Measurements from ENCODE around the gene SEMA4A.
A peak's percentile ranks its signal among the peaks of the same experiment; 100 is the strongest.

The SEMA4A gene

DNA sequence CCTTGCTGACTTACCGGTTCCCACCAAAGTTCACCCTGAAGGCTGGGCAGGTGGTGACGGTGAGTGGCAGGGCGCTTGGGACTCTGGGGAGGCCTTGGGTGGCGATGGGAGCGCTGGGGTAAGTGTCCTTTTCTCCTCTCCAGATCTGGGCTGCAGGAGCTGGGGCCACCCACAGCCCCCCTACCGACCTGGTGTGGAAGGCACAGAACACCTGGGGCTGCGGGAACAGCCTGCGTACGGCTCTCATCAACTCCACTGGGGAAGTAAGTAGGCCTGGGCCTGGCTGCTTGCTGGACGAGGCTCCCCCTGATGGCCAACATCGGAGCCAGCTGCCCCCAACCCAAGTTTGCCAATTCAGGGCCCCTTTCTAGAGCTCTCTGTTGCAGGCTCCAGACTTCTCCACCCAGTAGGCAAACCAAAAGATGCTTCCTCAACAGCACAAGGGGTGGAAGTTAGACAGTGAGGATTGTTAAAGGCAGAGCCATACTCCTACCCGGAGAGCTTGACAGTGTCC lies 16.4 kb upstream of the SEMA4A start:
- DNase-seq, result no peak

DNA sequence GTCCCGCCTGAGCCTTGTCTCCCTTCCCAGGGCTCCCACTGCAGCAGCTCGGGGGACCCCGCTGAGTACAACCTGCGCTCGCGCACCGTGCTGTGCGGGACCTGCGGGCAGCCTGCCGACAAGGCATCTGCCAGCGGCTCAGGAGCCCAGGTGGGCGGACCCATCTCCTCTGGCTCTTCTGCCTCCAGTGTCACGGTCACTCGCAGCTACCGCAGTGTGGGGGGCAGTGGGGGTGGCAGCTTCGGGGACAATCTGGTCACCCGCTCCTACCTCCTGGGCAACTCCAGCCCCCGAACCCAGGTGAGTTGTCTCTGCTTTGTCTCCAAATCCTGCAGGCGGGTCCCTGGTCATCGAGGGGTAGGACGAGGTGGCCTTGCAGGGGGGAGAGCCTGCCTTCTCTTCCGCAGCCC lies 14.9 kb upstream of the SEMA4A start:
- DNase-seq, result no peak

DNA sequence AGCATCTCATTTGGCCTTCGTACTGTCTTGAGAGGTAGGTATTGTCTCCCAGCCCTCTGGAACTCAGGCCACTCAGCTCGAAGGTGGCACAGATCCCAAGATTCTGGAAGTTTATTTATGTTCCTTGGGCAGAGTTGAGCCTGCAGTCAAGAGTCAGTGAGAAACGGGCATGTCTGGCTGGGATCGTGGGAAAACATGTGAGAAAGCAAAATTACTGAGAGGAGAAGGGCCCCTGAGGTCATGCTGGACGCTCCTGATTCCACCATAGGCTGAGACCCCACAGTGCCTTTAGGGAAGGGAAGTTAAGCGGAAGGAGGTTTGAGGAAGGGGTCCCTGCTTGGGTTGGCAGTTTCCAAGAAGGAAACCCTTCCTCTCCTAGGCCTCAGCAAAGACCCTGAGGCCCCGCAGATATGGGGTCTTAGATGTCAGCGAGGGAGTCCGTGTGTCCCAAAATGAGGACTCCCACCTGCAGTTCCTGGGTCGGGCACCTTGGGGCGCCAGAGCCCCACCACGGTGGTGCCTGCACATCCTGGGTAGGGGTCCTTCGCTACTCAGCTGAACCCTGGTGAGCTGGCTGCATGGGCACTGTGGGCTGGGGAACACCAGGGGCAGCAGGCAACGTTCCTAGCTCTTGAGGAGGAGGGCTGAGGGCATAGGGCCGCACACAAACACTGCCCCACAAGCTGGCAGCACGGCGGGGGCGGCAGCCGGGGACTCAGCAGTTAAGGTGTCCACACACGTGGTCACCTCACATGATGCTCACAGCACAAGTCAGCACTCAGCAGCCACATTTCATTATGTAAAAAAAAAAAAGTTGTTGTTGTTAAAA lies 12.3 kb upstream of the SEMA4A start:
- peak; percentile 42 for DNase-seq

DNA sequence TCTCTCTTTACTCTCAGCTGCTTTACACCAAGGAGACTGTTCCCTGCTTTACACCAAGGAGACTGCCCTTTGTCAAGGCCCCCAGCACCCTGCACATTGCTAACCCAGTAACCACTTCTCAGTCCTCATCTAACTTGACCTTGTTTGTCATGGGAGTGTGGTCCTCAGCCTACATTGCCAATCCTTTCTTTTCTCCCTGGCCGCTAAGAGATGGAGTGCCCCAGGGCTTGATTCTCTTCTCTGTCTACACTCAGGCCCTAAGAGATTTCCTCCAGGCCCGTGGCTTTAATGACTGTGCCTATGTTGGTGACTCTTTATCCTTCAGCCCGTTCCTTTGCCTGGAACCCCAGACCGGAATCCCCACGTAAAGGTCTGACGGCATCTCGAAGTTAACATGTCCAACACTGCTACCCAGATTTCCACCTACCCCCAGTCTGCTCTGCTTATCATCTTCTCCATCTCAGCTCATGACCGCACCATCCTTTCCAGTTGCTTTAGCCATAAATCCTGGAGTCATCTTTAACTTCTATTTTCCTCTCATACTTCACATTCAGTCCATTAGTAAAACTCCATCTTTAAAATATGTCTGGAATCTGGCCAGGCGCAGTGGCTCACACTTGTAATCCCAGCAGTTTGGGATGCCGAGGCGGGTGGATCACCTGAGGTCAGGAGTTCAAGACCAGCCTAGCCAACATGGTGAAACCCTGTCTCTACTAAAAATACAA lies 9.5 kb upstream of the SEMA4A start:
- no peak for DNase-seq

DNA sequence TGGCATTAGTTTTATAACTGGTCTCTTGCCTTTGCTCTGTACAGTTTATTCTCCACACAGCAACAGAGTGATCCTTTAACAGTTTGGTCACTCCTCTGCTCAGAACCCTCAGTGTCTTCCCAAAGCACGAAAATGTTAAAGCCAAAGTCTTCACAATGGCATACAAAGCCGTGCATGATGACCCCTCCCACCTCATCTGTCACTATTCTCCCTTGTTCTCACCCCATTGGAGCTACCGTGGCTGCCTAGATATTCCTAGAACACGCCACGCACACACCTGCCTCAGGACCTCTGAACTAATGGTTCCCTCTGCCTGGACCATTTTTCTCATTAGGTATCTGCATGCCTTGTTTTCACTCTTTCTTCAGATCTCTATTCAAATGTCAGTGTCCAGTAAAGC lies 8.6 kb upstream of the SEMA4A start:
- DNase-seq, result no peak

DNA sequence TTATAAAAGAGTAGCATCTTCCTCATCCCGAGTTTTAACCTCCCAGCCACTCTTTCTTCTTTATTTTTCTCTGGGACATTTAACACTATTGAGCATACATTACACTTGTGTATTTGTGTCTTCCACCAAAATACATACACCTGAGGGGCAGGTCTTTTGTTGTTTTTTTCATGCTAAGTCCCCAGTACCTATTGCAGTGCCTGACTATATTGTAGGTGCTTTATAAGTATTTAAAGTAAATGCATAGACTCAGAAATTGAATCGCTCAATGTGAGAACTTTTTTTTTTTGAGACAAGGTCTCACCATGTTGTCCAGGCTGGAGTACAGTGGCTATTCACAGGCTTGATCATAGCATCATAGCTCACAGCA lies 7.8 kb upstream of the SEMA4A start:
- no peak for DNase-seq

DNA sequence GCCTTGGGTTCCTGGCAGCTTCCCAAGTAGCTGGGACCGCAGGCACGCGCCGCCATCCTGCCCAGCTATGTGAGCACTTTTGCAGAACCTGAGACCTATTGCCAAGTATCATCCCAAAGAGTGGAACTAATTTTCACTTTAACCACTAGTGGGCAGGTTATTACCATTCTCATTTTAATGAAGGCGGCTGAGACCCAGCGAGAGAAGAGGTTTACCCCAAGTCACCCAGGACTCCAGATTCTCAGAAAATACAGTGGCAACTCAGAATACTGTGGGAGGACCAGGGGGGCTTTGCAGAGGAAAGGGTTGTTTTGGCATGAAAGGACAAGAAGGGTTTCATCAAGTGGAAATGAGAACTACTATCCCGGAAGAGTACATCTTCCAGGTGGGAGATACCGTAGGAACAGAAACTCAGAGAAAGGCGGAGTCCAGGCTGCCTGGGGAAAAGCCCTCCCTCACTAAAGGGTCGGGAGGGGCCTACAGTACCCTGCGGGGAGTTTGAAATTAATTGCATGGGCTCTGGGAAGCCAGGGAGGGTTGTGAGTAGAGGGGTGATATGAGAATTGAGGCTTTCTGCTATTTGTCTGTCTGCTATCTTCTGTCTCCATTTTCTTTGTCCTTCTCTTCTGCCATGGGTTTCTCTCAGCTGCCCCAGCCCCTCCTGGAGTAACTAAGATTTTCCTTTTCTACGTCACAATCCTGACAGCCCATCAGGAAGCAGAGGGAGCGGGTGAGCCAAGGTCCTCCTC lies 7.2 kb upstream of the SEMA4A start:
- DNase-seq, result peak; percentile 89

DNA sequence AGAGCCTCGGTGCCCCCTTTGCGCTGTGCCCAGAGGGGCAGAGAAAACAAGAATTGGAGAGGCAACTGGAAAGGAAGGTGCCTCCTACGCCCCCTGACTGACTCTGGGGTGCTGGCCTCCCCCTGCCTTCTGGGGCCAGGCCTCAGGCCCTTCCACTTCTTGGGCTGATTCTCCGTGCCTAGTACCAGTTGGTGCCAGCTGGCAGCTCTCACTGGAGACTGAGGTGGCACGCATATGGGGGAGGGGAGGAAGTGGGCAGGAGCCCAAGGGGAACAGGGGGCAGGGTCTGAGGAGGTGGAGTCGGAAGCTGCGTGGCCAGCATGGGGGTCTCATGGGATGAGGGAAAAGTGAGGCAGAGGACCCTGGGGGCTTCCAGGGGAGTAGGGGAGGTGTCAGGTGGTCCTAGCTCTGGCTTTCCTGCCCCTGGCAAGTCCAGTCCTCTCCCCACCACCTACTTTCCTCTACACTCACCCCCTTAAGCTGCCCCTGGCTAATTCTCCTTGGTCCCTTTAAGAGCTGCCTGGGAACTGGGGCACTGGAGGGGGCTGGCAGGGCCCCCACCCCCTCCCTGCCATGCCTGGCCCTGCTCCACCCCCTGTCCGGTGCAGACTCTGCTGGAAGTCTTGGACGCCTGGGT lies 6.5 kb upstream of the SEMA4A start:
- peak; percentile 58 for DNase-seq

DNA sequence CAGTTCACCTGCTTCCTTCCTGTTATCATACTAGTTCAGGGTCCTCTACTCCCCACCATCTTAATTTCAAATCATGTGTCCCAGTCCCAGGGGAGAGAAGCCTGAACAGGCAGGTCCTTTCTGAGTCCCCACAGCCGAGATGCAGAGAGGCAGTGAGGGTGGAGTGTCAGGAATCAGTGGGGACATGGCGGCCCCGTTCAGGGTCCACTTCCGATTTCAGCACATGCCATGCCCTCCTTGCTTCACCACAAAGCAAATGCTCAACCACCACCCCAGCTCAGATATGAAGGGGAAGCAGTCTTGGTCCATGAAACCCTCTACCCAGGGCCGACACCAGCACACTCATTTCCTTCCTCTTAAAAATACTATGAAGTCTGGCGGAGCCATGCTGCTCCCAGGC lies 5.2 kb upstream of the SEMA4A start:
- DNase-seq, result no peak

DNA sequence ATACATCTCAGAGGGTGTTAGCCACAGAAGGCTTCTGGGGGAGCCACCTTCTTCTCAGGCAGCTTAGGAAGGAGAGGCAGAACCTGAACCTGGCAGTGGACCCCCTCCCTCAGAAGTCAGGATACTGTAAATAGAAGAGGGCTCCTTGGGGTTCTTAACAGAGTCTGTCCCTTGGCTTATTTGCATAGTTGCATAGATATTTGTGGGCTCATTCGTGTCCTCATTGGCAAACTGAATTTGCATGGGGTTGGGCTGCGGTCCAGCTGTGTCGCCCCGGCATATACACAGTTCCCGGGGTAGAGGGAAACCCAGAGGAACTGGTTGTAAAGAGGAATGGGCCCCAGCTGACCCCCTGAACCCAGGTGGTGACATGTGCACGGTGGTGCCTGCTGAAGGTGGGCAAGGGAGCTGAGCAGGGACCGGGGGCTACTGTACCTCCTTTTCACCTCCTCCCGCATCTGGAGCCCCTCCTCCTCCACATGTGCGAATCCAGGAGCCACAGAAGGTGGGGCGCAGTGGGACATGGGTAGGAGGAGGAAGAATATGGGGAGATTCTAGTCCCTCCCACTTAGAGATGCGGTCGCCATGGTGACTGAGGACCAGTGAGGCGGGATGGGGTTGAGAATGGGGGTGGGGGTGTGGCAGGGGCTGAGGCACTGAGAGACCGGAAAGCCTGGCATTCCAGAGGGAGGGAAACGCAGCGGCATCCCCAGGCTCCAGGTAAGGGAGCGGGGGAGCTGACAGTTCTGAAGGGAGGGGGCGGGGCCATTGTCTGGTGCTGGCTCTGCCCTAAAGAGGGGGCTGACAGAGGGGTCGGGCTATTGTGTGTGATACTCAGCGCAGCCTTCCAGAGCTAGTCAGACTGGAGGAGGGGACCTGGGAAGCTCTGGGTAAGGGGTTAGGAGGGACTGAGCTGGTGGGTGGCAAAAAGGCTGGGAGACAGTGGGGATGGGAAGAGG lies 3.7 kb upstream of the SEMA4A start:
- DNase-seq, result peak; percentile 46

DNA sequence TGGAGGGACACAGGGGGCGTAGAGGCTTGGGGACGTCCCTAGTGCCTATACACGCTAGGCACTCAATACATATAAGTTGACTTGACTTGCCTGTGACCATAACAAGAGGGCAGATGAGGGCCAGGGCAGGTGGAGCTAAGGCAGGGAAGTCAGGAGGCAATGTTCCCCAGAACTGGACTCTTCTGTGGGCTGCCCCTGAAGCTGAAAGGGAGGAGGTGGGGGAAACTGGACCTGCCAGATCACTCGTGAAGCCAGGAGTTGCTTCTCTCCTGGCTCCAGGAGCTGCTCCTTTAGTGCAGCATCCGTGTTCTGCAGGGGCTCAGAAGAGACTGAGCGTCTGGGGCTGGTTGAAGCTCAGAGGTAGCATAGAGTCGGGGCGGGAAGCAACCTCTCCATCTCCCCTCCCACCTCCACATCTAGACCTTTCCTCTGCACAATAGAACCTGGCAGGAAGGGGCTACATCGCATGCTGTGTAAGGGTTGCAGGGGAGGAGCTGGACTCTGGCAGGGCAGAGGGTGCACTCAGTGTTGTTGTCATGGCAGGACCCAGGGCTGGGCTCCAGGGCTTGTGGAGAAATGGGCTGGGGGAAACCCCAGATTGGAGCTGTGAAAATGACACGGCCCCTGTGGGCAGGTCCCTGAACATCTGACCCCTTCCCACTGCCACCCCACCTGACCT lies 2.9 kb upstream of the SEMA4A start:
- DNase-seq, result no peak

DNA sequence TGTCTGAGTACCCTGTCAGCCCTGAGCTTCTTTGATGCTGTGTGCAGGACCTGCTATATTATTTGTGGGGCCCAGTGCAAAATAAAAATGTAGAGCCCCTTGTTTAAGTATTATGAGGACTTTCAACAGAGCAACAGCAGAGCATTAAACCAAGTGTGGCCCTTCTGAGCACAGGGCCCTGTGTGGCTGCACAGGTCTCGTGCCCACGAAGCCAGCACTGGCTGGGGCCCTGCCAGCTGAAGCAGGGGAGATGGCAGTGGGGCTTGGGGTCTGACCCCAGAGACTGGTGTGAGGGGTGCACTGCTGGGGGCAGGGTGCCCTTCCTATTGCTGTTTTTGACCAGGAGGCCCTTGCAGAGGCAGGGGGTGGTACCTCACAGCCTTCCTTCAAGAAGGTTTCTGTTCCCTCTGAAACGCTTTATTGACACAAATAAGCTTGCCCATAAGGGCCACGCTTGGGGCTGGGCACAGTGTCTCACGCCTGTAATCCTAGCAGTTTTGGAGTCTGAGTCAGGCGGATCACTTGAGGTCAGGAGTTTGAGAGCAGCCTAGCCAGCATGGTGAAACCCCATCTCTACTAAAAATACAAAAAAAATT lies 2.2 kb upstream of the SEMA4A start:
- DNase-seq, result no peak

DNA sequence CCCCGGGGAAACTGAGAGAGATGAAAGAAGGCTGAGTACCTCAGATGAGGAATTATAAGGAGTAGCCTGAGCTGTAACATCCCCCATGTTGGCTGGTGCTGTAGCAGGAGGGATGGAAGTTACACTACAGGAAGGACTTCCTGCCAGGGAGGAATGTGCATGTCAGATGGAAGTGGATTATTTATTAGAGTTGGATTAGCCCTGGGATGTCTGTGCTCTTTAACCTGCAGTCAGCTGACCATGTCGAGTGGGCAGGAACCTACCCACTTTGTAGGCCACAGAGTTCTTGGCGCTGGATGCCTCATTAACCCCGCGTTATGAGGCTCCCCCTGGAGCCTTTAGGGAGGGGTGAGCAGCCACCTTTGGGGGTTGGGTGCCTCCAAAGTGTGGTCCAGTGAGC lies 757 bp upstream of the SEMA4A start:
- no peak for DNase-seq

DNA sequence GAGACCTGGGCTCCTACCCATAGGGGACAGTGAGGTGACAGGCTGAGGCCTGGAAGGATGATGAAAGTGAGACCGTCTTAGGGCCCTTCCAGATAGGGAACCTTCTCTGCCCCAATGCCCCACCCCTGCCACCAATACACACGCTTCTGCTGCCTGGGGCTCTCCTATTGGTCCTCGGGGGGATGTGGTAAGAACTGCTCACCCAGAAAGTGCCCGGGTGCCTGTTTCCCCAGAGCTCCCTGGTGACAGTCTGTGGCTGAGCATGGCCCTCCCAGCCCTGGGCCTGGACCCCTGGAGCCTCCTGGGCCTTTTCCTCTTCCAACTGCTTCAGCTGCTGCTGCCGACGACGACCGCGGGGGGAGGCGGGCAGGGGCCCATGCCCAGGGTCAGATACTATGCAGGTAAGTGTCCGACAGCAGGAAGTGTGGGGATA lies 948 bp downstream of the SEMA4A start:
- DNase-seq, result no peak

DNA sequence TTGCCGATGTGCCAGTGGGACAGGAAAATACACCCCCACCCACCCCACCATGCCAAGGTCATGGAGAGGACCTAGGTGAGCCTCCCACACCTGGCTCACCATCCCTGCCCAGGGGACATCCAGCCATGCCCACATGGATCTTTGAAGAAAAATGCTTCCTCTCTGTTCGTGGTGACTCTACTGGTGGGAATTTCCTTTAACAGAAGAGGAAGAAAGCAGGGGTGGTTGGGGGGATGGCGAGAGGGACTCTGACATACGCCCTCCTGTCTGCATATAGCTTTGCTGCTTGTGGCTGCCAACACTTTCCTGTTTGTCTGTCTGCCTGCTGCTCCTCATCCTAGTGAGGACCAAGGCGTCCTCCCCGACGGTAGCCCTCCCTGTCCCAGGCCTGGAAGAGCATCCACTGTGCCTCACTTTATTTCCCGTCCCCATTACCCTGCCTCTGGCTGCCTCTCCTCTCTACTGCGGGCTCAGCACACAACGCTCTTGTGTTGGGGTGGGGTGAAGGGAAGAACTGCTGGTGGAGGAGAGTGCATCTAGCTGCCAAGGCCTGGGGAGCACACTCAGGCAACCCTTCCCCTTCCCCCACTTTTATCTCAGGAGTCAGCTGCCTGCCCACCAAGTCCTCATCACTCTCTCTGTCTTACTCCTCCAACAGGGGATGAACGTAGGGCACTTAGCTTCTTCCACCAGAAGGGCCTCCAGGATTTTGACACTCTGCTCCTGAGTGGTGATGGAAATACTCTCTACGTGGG lies 2.5 kb downstream of the SEMA4A start:
- no peak for DNase-seq

DNA sequence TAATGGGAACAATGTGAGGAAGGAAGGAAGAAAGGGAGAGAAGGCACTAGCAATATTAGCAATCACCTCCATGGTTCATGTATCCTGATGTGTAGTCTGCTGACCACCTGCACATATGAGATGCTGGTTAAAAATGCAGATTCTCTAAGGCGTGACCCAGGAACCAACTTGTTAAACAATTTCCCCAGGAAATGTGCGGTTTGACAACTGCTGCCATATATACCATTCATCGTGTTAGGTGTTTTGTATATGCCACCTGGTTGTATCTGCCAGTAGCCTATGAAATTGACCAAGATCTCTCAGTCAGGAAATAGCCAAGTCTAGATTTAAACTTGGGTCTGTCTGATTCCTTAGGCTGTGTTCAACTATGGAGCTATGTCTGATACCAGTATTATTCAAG lies 4.1 kb downstream of the SEMA4A start:
- no peak for DNase-seq

DNA sequence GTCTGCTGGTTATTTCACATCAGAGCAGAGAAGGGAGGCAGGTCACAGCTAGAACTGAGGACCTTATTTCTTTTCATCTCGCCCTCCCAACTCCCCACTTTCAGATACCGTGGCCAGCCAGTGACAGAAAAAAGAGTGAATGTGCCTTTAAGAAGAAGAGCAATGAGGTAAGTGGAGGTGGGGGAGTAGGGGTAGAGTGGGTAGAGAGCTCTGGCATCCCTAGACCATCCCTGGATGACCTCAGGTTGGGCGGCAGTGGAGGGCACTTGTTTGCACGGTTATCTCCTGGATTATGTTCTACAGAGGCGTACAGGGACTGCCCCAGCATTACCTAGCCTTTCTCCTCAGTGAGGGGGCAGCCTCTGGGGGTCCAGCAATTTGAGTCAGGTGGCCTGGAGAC lies 4.6 kb downstream of the SEMA4A start:
- no peak for DNase-seq

DNA sequence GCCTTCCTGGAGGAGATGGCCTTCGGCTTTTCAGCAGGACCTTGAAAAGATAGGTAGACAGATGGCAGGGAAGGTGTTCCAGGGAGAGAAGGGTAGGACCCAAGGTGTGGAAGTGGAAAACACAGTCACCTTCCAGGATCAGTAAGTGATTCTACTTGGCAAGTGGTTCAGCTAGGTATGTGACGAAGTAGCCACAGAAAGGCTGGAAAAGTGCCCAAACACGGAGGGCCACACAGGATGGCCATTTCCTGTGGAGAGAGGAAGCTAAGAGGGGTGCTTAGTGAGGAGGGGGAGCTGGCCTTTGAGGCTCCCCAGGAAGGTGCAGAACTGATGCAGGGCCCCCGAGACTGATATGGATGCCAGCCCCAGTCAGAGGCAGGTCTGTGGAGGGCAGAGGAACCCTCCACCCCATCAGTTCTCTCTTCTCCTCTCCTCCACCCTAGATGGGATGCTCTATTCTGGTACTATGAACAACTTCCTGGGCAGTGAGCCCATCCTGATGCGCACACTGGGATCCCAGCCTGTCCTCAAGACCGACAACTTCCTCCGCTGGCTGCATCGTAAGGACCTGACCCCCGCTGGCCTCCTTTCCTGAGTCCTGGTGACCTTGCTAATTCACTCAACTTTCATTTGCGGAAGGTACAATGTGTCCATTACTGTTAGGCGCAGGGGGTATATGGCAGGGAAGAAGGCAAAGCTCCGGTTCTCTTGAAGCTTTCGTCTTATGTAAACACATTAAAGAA lies 6.8 kb downstream of the SEMA4A start:
- DNase-seq, result no peak

DNA sequence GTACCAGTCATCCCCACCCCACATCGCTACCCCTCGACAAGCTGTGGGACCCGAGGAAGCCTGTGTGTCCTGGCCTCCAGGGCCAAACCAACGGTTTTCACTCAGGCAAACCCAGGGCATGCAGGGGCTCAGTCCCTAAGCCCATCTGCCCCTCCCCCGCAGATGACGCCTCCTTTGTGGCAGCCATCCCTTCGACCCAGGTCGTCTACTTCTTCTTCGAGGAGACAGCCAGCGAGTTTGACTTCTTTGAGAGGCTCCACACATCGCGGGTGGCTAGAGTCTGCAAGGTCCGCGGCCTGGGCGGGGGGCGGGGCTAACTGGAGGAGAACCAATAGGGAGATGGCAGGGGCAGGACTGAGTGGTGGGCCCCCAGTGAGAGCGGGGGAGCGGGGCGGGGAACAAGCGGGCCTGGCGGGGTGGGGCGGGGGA lies 7.4 kb downstream of the SEMA4A start:
- DNase-seq, result peak; percentile 88

All from NCI-H69 (cell line).